Measurements from ENCODE around the gene FTCD. TPM values are rescaled to one million over a fixed set of nuclear protein-coding genes. Genes with fewer than 3 reads are reported as not detected.

FTCD gene
- total and polyA plus RNA-seq, 9 of the 15 experiments (the other 6 are each of a cell fraction or from before 2014, with no cell fraction given) = 0.11 to 1.6 (median 0.67) TPM; not detected in 5

DNA sequence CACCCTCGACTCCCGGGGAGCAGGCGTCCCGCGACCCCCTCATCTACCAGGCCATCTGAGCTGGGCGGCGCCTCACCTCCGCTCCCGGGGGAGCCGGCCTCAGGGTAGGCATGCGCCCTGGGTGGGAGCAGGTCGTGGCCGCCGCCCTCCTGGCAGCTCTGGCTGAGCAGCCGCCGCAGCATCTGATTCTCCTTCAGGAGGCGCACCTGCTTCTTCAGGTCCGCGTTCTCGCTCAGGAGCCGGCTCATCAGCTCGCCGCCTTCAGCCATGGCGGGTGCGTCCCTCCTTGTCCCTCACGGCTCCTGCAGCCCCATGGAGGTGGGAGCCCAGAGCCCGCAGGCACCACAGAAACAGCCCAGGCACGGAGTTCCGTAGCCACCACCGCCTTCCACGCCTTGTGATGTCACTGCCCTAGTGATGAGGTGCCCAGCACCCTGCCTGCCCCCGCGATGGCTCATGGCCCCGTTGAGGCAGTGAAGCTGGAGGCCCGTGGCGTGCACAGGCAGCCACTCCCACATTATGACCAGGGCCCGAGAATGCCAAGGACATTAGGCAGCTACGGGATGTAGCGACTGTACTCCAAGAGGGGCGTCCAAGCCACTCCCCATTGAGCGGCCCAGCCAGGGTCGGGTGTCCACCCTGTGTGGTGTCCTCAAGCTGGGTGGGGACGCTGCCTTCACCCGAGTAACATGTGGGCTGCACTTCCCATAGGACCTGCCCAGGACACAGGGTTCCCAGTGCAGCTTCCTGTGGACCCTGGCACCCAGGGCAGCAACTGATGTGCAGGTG lies 27.4 kb upstream of the FTCD start:
- DNase-seq (ENCODE audit: extremely low read depth in 1 of 4, low spot score in 3 of 4) = peak; percentile 38 to 85 (median 71)
- H3K4me3 ChIP-seq = peak overlapping the region; percentile 27
- TF ChIP-seq SMARCA4 (IDR thresholded peaks at IDR 0.05) (no peak), ZNF316 (IDR thresholded peaks at IDR 0.05) (no peak), ZC3H8 (IDR thresholded peaks at IDR 0.05) (no peak), CTBP1 (IDR thresholded peaks at IDR 0.05; ENCODE audit: borderline replicate concordance) (peak; percentile 38; the same call in 1 of the 2 replicates), RFX7 (CRISPR knock-in tag; IDR thresholded peaks at IDR 0.05) (no peak), SP2 (IDR thresholded peaks at IDR 0.05; ENCODE audit: extremely low read depth, low read depth, low read length, poor library complexity, severe bottlenecking) (no peak), NR4A1 (CRISPR knock-in tag; IDR thresholded peaks at IDR 0.05) (no peak), NR4A1 (tag; IDR thresholded peaks at IDR 0.05) (no peak), NCOR1 (IDR thresholded peaks at IDR 0.05) (no peak), CREB1 (IDR thresholded peaks at IDR 0.05) (no peak), CREB1 (CRISPR knock-in tag; IDR thresholded peaks at IDR 0.05) (peak; percentile 39; the same call in 1 of the 2 replicates), ZNF318 (IDR thresholded peaks at IDR 0.05; ENCODE audit: borderline replicate concordance in 1 of 2, low read depth in 1 of 2) (no peak)
- TF ChIP-seq, protein P1, sequence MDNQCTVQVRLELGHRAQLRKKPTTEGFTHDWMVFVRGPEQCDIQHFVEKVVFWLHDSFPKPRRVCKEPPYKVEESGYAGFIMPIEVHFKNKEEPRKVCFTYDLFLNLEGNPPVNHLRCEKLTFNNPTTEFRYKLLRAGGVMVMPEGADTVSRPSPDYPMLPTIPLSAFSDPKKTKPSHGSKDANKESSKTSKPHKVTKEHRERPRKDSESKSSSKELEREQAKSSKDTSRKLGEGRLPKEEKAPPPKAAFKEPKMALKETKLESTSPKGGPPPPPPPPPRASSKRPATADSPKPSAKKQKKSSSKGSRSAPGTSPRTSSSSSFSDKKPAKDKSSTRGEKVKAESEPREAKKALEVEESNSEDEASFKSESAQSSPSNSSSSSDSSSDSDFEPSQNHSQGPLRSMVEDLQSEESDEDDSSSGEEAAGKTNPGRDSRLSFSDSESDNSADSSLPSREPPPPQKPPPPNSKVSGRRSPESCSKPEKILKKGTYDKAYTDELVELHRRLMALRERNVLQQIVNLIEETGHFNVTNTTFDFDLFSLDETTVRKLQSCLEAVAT (IDR thresholded peaks at IDR 0.05) = 0 out of 4 replicates have a peak, but pooled peaks of 1 of the 2 experiments have one; percentile 28

More for the DNA sequence above, 27.4 kb upstream of the FTCD start:
- CTCF ChIA-PET (ENCODE audit: low intra/inter-chr PET ratio) = no interaction called here
- H3K4me2 ChIP-seq (ENCODE audit: insufficient read depth, low read length) = peak overlapping the region; percentile 83
- in situ Hi-C loops (cut with MboI) = no loop called here
- H3K27ac ChIP-seq (ENCODE audit: extremely low read depth, low read depth, low read length) = peak overlapping the region; percentile 71
- intact Hi-C loops (cut with micrococcal nuclease) = no loop called here
- no peaks in the 10 kb centered on the region for H3K27me3 ChIP-seq (ENCODE audit: control insufficient read depth in 2 of 2, insufficient read depth in 2 of 2, low read length in 2 of 2)
- H3K79me2 ChIP-seq (ENCODE audit: control insufficient read depth, insufficient read depth, low read length) = peaks cover 57% of the 10 kb centered on the region
- peak overlapping the region; percentile 28; the same call in 1 of the 2 replicates for H2AFZ ChIP-seq (ENCODE audit: low read depth, low read length)
- POLR2A ChIA-PET = interaction anchor here (0.6 to 1.5 kb wide), 7 partner anchors 8 to 257 kb away, joined by 3 to 5 read pairs (median 3); no protein-coding TSS in a partner anchor
- peak; percentile 3 for ATAC-seq
- H3K9me1 ChIP-seq (ENCODE audit: control insufficient read depth, insufficient read depth, low read length) = peaks cover 5% of the 10 kb centered on the region
- BruUV-seq (replicated peaks) = no TSS peak
- H3K36me3 ChIP-seq (ENCODE audit: control insufficient read depth, insufficient read depth, low read length) = peaks cover 35% of the 10 kb centered on the region; the same call in 2 of the 3 replicates
- 39% methylated on average over 35 of the region's 44 CpGs for WGBS (ENCODE audit: insufficient coverage, low coverage, missing lambda C conversion rate)
- H3K9ac ChIP-seq (ENCODE audit: insufficient read depth in 1 of 2, low read depth in 2 of 2, low read length in 2 of 2) = peak overlapping the region; percentile 36 to 89; a peak in 3 of 4 replicates
- H3K4me1 ChIP-seq (replicated peaks in 1 of 2; ENCODE audit: control insufficient read depth in 2 of 2, insufficient read depth in 2 of 2, low read length in 2 of 2) = peaks cover 49 to 75% of the 10 kb centered on the region in 2 experiments
- FAIRE-seq = no peak
- H3K9me3 ChIP-seq (replicated peaks; ENCODE audit: control insufficient read depth, insufficient read depth, low read depth, low read length) = no peaks in the 10 kb centered on the region
- H4K20me1 ChIP-seq (replicated peaks; ENCODE audit: control insufficient read depth, insufficient read depth, low read length) = no peaks in the 10 kb centered on the region
